ENCODE measurements around the gene OPRD1. TPM values are rescaled to one million over a fixed set of nuclear protein-coding genes. Genes with fewer than 3 reads are reported as not detected.
"Not testable (repeated sequence)": the region's sequence is repeated elsewhere in the genome, so short reads cannot be mapped to it uniquely, and the experiment has no call there.

Gene OPRD1
- total RNA-seq, 4 donors from 2014 or later, result not detected

GRCh38 chr1:28869952-28870351, 58.0 kb downstream of the OPRD1 start:
- no peaks in the 10 kb centered on the region for H3K4me1 ChIP-seq
- no peak for DNase-seq (ENCODE audit: low spot score in 2 of 2)
- peaks cover 8% of the 10 kb centered on the region for H3K27me3 ChIP-seq
- no peak overlapping the region for H3K27ac ChIP-seq
- no peak overlapping the region for H3K4me3 ChIP-seq
- 100% methylated on average over 5 of the region's 5 CpGs for WGBS
- no peaks in the 10 kb centered on the region for H3K9me3 ChIP-seq
- no peaks in the 10 kb centered on the region for H3K36me3 ChIP-seq
- no peak for TF ChIP-seq POLR2A (IDR thresholded peaks at IDR 0.05)
- TF ChIP-seq CTCF (IDR thresholded peaks at IDR 0.05), result no peak
- TF ChIP-seq EP300 (IDR thresholded peaks at IDR 0.05), result no peak
- TF ChIP-seq POLR2AphosphoS5 (IDR thresholded peaks at IDR 0.05), result no peak

- no peak overlapping the region for H3K27ac ChIP-seq
- 85% methylated on average over 12 of the region's 12 CpGs for WGBS
- H3K9me3 ChIP-seq, result no peaks in the 10 kb centered on the region
- no peaks in the 10 kb centered on the region for H3K36me3 ChIP-seq
- peaks cover 4% of the 10 kb centered on the region for H3K27me3 ChIP-seq
- H3K4me3 ChIP-seq, result no peak overlapping the region
- no peaks in the 10 kb centered on the region for H3K4me1 ChIP-seq
- TF ChIP-seq POLR2A (IDR thresholded peaks at IDR 0.05) (no peak), CTCF (IDR thresholded peaks at IDR 0.05) (no peak), EP300 (IDR thresholded peaks at IDR 0.05) (no peak), POLR2AphosphoS5 (IDR thresholded peaks at IDR 0.05) (no peak)
- DNase-seq (ENCODE audit: low spot score in 2 of 2), result no peak
Measured at GRCh38 chr1:28871631-28872401, 59.8 kb downstream of the OPRD1 start.

GRCh38 chr1:28875134-28875533, 63.2 kb downstream of the OPRD1 start:
- H3K27me3 ChIP-seq; H3K27ac ChIP-seq; H3K9me3 ChIP-seq; H3K4me1 ChIP-seq; H3K4me3 ChIP-seq; H3K36me3 ChIP-seq; DNase-seq (ENCODE audit: low spot score in 2 of 2): not testable (repeated sequence)
- WGBS, result 63% methylated on average over 5 of the region's 5 CpGs

GRCh38 chr1:28877132-28877781, 65.3 kb downstream of the OPRD1 start:
- no peak overlapping the region for H3K27ac ChIP-seq
- H3K4me3 ChIP-seq, result no peak overlapping the region
- peaks cover 4% of the 10 kb centered on the region for H3K27me3 ChIP-seq
- peaks cover 2% of the 10 kb centered on the region for H3K4me1 ChIP-seq
- WGBS, result 28% methylated on average over 18 of the region's 18 CpGs
- no peaks in the 10 kb centered on the region for H3K9me3 ChIP-seq
- DNase-seq (ENCODE audit: low spot score in 2 of 2), result peak in 1 of 2 donors; percentile 84
- no peaks in the 10 kb centered on the region for H3K36me3 ChIP-seq
- TF ChIP-seq POLR2A (IDR thresholded peaks at IDR 0.05), result no peak
- peak; percentile 85 to 88 for TF ChIP-seq CTCF (IDR thresholded peaks at IDR 0.05)

GRCh38 chr1:28878796-28879195, 66.8 kb downstream of the OPRD1 start:
- DNase-seq (ENCODE audit: low spot score in 2 of 2), result no peak
- H3K27ac ChIP-seq, result no peak overlapping the region
- peaks cover 5% of the 10 kb centered on the region for H3K4me1 ChIP-seq
- H3K36me3 ChIP-seq, result no peaks in the 10 kb centered on the region
- H3K9me3 ChIP-seq, result no peaks in the 10 kb centered on the region
- H3K27me3 ChIP-seq, result peaks cover 4% of the 10 kb centered on the region
- no peak overlapping the region for H3K4me3 ChIP-seq
- 70% methylated on average over 4 of the region's 4 CpGs for WGBS
- TF ChIP-seq POLR2AphosphoS5 (IDR thresholded peaks at IDR 0.05) (no peak), CTCF (IDR thresholded peaks at IDR 0.05) (no peak), EP300 (IDR thresholded peaks at IDR 0.05) (no peak), POLR2A (IDR thresholded peaks at IDR 0.05) (no peak)
